Smooth muscle cell (in vitro differentiated cells): ENCODE results near the gene AP1S1. TPM values are rescaled to one million over a fixed set of nuclear protein-coding genes. Genes with fewer than 3 reads are reported as not detected.

Experiments used
- DNase-seq: peaks from one replicate; lab custom pipeline; 2025; ENCODE audit not compliant: unreplicated experiment; lab: John Stamatoyannopoulos, UW
- H2AFZ ChIP-seq: fragments of 200-600 bp; sonication (generic); 2 replicates; pipeline ENCODE4 v1.6.0; 2016; ENCODE audit warnings: antibody characterized with exemption, low read depth, mild to moderate bottlenecking
- H3F3A ChIP-seq: fragments of 200-600 bp; sonication (generic); 2 replicates; pipeline ENCODE4 v1.6.0; 2017; ENCODE audit warnings: antibody characterized with exemption, low read depth
- H3K27ac ChIP-seq: fragments of 200-600 bp; sonication (generic); 2 replicates; pipeline ENCODE4 v1.5.1; 2016; ENCODE audit warnings: low read depth, mild to moderate bottlenecking
- H3K27me3 ChIP-seq: fragments of 200-600 bp; sonication (generic); 2 replicates; pipeline ENCODE4 v1.6.1; 2016; ENCODE audit warnings: low read depth, mild to moderate bottlenecking
- H3K36me3 ChIP-seq: fragments of 200-600 bp; sonication (generic); 2 replicates; pipeline ENCODE4 v1.5.1; 2016; ENCODE audit warnings: low read depth
- H3K4me1 ChIP-seq: fragments of 200-600 bp; sonication (generic); 2 replicates; pipeline ENCODE4 v1.5.1; 2016; ENCODE audit warnings: low read depth
- H3K4me2 ChIP-seq: fragments of 200-600 bp; sonication (generic); 2 replicates; pipeline ENCODE4 v1.6.0; 2016; ENCODE audit warnings: mild to moderate bottlenecking
- H3K4me3 ChIP-seq: fragments of 200-600 bp; sonication (generic); 2 replicates; pipeline ENCODE4 v1.5.1; 2016; ENCODE audit warnings: mild to moderate bottlenecking
- H3K79me2 ChIP-seq: fragments of 200-600 bp; sonication (generic); 2 replicates; pipeline ENCODE4 v1.6.0; 2016; ENCODE audit warnings: low read depth, mild to moderate bottlenecking
- H3K9ac ChIP-seq: fragments of 200-600 bp; sonication (generic); 2 replicates; pipeline ENCODE4 v1.6.0; 2016; ENCODE audit warnings: low read depth
- H3K9me3 ChIP-seq: fragments of 200-600 bp; sonication (generic); replicated peaks from 2 replicates; pipeline ENCODE4 v1.5.1; 2016; ENCODE audit warnings: low read depth
- H4K20me1 ChIP-seq: fragments of 200-600 bp; sonication (generic); 2 replicates; pipeline ENCODE4 v1.6.0; 2016; ENCODE audit warnings: low read depth
- WGBS: methylation state at CpG from one replicate; pipeline ENCODE4 v1.1.7; 2016; ENCODE audit warnings: low lambda C conversion rate; 5-methylcytosine and 5-hydroxymethylcytosine counted together
- polyA plus RNA-seq: library from polyadenylated mRNA; unstranded; fragments of >200 nt; fragmentation: Nextera tagmentation; extraction: Ambion mirVana; gene quantifications from 2 replicates; pipeline ENCODE4 v1.2.1, GENCODE V29; 2016
- total RNA-seq: library from RNA; depleted of rRNA; stranded (reverse); fragments of >200 nt; gene quantifications from 2 replicates; pipeline ENCODE4 v1.2.3, GENCODE V29; 2014
- TF ChIP-seq, protein P1 (sequence below): fragments of 200-600 bp; sonication (generic); IDR thresholded peaks from 2 replicates; pipeline ENCODE4 v1.5.1; 2017; ENCODE audit warnings: borderline replicate concordance, mild to moderate bottlenecking, antibody characterized with exemption; ENCODE audit not compliant: insufficient read depth, poor library complexity, severe bottlenecking

Gene AP1S1
- total and polyA plus RNA-seq, 2 experiments from 2014 or later: 44.0 to 104 TPM

DNA sequence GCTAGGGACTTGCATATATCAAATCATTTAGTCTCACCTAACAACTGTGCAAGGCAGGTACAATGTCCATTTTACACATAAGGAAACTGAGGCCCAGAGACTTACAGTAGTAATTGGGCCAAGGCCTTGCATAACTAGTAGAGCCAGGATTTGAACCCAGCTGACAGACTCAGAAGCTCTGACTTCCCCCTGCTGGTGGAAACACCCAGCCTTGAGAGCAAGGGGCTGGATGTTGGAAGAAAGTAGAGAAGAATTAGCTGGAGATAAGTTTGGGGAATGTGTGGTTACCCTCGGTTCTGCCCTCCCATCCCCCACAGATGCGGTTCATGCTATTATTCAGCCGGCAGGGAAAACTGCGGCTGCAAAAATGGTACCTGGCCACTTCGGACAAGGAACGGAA, 2.0 kb downstream of the AP1S1 start:
- Histone ChIP-seq H3K4me3 (no peak overlapping the region), H3K4me2 (peak overlapping the region; percentile 97), H3F3A (no peaks in the 10 kb centered on the region), H3K36me3 (no peaks in the 10 kb centered on the region), H3K27ac (no peak overlapping the region), H2AFZ (no peak overlapping the region), H3K4me1 (peaks cover 6% of the 10 kb centered on the region), H3K9me3 (no peaks in the 10 kb centered on the region), H4K20me1 (peaks cover 47% of the 10 kb centered on the region), H3K27me3 (no peaks in the 10 kb centered on the region), H3K9ac (no peak overlapping the region), H3K79me2 (no peaks in the 10 kb centered on the region)
- DNase-seq: no peak
- TF ChIP-seq, protein P1, sequence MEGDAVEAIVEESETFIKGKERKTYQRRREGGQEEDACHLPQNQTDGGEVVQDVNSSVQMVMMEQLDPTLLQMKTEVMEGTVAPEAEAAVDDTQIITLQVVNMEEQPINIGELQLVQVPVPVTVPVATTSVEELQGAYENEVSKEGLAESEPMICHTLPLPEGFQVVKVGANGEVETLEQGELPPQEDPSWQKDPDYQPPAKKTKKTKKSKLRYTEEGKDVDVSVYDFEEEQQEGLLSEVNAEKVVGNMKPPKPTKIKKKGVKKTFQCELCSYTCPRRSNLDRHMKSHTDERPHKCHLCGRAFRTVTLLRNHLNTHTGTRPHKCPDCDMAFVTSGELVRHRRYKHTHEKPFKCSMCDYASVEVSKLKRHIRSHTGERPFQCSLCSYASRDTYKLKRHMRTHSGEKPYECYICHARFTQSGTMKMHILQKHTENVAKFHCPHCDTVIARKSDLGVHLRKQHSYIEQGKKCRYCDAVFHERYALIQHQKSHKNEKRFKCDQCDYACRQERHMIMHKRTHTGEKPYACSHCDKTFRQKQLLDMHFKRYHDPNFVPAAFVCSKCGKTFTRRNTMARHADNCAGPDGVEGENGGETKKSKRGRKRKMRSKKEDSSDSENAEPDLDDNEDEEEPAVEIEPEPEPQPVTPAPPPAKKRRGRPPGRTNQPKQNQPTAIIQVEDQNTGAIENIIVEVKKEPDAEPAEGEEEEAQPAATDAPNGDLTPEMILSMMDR: no peak
- WGBS: 74% methylated on average over 6 of the region's 6 CpGs

DNA sequence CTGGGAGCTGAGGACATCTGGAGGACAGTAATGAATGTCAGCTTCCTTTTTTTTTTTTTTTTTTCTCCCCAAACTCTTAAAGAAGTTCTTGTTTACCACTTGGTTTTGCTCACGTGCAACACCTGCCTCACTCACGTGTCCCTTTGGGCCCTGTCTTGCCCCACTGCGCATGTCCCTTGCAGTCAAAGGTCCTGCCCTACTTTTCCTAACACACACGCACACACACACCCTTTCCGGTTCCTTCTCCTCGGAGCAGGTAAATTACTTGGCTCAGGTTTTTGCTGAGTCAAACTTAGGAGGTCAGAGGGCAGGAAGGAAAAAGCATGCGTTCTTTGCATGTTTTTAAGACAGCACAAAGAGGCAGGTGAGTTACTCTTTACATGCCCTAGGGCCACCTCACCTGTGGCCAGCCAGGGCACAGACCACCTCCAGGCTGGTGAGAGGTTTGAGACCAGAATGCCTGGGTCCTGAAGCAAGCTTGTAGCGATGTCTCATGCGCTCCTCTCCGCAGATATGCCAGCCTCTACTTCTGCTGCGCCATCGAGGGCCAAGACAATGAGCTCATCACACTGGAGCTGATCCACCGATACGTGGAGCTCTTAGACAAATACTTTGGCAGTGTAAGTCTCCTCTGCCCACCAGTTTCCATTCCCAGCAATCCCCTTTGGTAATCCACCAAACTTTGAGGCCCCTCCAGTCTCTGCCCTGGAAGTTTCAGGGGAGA, 2.8 kb downstream of the AP1S1 start:
- no peaks in the 10 kb centered on the region for H3K36me3 ChIP-seq
- H3K9ac ChIP-seq: no peak overlapping the region
- no peak overlapping the region for H3K27ac ChIP-seq
- TF ChIP-seq, protein P1: no peak
- H3F3A ChIP-seq: peaks cover 1% of the 10 kb centered on the region
- peaks cover 8% of the 10 kb centered on the region for H3K4me1 ChIP-seq
- DNase-seq: no peak
- no peak overlapping the region for H2AFZ ChIP-seq
- H3K27me3 ChIP-seq: peaks cover 2% of the 10 kb centered on the region
- H4K20me1 ChIP-seq: peaks cover 55% of the 10 kb centered on the region
- WGBS: 63% methylated on average over 14 of the region's 14 CpGs
- H3K4me2 ChIP-seq: no peak overlapping the region
- H3K9me3 ChIP-seq: no peaks in the 10 kb centered on the region
- H3K4me3 ChIP-seq: no peak overlapping the region
- no peaks in the 10 kb centered on the region for H3K79me2 ChIP-seq

DNA sequence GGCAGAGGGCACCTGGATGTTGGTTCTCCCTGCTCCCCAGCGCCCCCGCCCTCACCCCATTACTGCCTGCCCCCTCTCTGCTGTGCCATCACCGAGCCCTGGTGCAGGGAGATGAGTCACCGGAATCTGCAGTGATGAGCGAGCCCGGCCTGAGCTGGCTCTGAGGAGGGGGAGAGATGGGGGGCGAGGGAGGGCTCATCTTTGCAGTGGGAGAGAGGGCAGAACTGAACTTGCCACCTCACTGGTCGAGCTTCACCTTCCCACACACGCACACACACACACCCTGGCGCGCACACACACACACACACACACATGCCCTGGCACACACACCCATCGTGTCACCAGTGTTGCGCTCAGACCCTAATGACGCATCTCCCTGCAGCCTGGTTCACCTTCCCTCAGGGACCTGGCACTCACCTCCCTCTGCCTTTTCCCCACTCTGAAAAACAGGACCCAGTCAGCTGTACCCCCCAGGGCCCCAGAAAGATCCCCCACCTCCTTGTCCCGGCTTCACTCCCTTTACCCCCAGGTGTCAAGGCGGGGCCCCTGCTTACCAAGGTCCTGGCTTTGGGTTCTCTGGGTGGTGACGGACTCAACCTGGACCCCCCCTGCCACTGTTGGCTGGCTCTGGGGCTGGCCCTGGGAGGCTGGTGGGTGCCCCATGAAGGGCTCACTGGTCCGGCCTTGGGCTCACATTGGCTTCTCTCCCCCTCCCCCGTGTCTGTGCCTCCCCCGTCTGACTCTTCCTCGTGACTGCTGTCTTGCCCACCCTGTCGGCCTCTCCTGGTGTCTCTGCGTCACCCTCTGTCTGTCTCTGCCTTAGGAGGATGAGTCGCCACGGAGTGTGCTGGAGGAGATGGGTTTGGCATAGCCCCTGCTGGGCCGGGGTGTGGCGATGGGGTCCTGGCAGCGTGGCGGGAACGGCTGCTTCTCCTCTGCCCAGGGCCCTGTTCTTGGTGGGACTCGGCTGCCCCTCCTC, 5.7 kb downstream of the AP1S1 start:
- TF ChIP-seq, protein P1: no peak
- Histone ChIP-seq H3K9me3 (no peaks in the 10 kb centered on the region), H3K4me3 (no peak overlapping the region), H3K27ac (no peak overlapping the region), H3K36me3 (no peaks in the 10 kb centered on the region), H2AFZ (no peak overlapping the region), H3K4me2 (no peak overlapping the region), H3K27me3 (peaks cover 31% of the 10 kb centered on the region), H3F3A (peaks cover 3% of the 10 kb centered on the region), H3K4me1 (peaks cover 25% of the 10 kb centered on the region), H3K79me2 (no peaks in the 10 kb centered on the region), H4K20me1 (peaks cover 79% of the 10 kb centered on the region), H3K9ac (no peak overlapping the region)
- DNase-seq: no peak
- 67% methylated on average over 20 of the region's 31 CpGs for WGBS
